Measurements from ENCODE around the gene IL1B.

IL1B gene

GRCh38 chr2:112829101-112829960, 7.2 kb downstream of the IL1B start:
- Histone ChIP-seq H3K79me2 (ENCODE audit: control insufficient read depth, insufficient read depth, low read length, unreplicated experiment) (no peaks in the 10 kb centered on the region), H3K27ac (ENCODE audit: low read depth, low read length) (no peak overlapping the region), H3K36me3 (ENCODE audit: insufficient read depth, low read length) (peaks cover 11% of the 10 kb centered on the region; the same call in 1 of the 2 replicates), H3K4me1 (ENCODE audit: control insufficient read depth, insufficient read depth, low read length, unreplicated experiment) (peaks cover 24% of the 10 kb centered on the region), H3K27me3 (ENCODE audit: insufficient read depth, low read length) (no peaks in the 10 kb centered on the region), H3K4me3 (ENCODE audit: low read depth, low read length) (no peak overlapping the region), H2AFZ (ENCODE audit: low read length, unreplicated experiment) (no peak overlapping the region)

- Histone ChIP-seq H3K4me1 (ENCODE audit: control insufficient read depth, insufficient read depth, low read length, unreplicated experiment) (peaks cover 24% of the 10 kb centered on the region), H3K79me2 (ENCODE audit: control insufficient read depth, insufficient read depth, low read length, unreplicated experiment) (no peaks in the 10 kb centered on the region), H3K27me3 (ENCODE audit: insufficient read depth, low read length) (no peaks in the 10 kb centered on the region), H3K36me3 (ENCODE audit: insufficient read depth, low read length) (peaks cover 11% of the 10 kb centered on the region; the same call in 1 of the 2 replicates), H3K4me3 (ENCODE audit: low read depth, low read length) (no peak overlapping the region), H3K27ac (ENCODE audit: low read depth, low read length) (no peak overlapping the region), H2AFZ (ENCODE audit: low read length, unreplicated experiment) (no peak overlapping the region)
Observed at GRCh38 chr2:112828251-112828691, 8.3 kb downstream of the IL1B start.

DNA sequence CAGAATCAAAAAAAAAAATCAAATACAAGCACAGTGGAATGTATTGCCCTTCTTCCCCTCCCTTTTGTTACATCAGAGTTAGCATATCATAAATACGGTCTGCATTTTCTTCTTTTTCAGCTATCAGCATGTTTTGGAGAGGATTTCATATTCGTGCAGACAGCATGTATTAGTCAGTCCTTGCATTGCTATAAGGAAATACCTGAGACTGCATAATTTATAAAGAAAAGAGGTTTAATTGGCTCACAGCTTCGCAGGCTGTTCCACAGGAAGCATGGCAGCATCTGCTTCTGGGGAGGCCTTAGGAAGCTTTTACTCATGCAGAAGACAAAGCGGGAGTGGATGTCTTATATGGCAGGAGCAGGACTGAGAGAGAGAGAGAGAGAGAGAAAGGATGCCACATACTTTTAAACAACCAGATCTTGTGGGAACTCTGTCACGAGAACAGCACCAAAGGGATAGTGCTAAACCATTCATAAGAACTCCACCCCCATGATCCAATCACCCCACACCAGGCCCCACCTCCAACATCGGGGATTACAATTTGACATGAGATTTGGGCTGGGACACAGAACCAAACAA, 8.9 kb downstream of the IL1B start:
- H3K4me1 ChIP-seq (ENCODE audit: control insufficient read depth, insufficient read depth, low read length, unreplicated experiment): peaks cover 23% of the 10 kb centered on the region
- H2AFZ ChIP-seq (ENCODE audit: low read length, unreplicated experiment): no peak overlapping the region
- peaks cover 9% of the 10 kb centered on the region; the same call in 1 of the 2 replicates for H3K36me3 ChIP-seq (ENCODE audit: insufficient read depth, low read length)
- no peaks in the 10 kb centered on the region for H3K79me2 ChIP-seq (ENCODE audit: control insufficient read depth, insufficient read depth, low read length, unreplicated experiment)
- no peak overlapping the region for H3K27ac ChIP-seq (ENCODE audit: low read depth, low read length)
- no peaks in the 10 kb centered on the region for H3K27me3 ChIP-seq (ENCODE audit: insufficient read depth, low read length)
- H3K4me3 ChIP-seq (ENCODE audit: low read depth, low read length): no peak overlapping the region

DNA sequence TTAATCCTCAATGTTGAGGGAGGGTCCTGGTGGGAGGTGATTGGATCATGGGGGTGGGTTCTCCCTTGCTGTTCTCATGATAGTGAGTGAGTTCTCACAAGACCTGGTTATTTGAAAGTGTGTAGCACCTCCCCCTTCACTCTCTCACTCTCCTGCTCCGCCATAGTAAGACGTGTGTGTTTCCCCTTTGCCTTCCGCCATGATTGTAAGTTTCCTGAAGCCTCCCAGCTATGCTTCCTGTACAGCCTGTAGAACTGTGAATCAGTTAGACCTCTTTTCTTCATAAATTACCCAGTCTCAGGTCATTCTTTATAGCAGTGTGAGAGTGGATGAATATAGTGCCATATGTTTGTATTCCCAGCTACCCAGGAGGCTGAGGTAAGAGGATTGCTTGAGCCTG, 9.6 kb downstream of the IL1B start:
- Histone ChIP-seq H2AFZ (ENCODE audit: low read length, unreplicated experiment) (no peak overlapping the region), H3K36me3 (ENCODE audit: insufficient read depth, low read length) (peaks cover 4% of the 10 kb centered on the region; the same call in 1 of the 2 replicates), H3K79me2 (ENCODE audit: control insufficient read depth, insufficient read depth, low read length, unreplicated experiment) (no peaks in the 10 kb centered on the region), H3K4me3 (ENCODE audit: low read depth, low read length) (no peak overlapping the region), H3K4me1 (ENCODE audit: control insufficient read depth, insufficient read depth, low read length, unreplicated experiment) (peaks cover 23% of the 10 kb centered on the region), H3K27me3 (ENCODE audit: insufficient read depth, low read length) (no peaks in the 10 kb centered on the region), H3K27ac (ENCODE audit: low read depth, low read length) (no peak overlapping the region)

GRCh38 chr2:112825706-112826105, 10.9 kb downstream of the IL1B start:
- Histone ChIP-seq H3K4me3 (ENCODE audit: low read depth, low read length) (no peak overlapping the region), H3K4me1 (ENCODE audit: control insufficient read depth, insufficient read depth, low read length, unreplicated experiment) (peaks cover 23% of the 10 kb centered on the region), H3K79me2 (ENCODE audit: control insufficient read depth, insufficient read depth, low read length, unreplicated experiment) (no peaks in the 10 kb centered on the region), H2AFZ (ENCODE audit: low read length, unreplicated experiment) (no peak overlapping the region), H3K27me3 (ENCODE audit: insufficient read depth, low read length) (no peaks in the 10 kb centered on the region), H3K27ac (ENCODE audit: low read depth, low read length) (no peak overlapping the region), H3K36me3 (ENCODE audit: insufficient read depth, low read length) (no peaks in the 10 kb centered on the region)

DNA sequence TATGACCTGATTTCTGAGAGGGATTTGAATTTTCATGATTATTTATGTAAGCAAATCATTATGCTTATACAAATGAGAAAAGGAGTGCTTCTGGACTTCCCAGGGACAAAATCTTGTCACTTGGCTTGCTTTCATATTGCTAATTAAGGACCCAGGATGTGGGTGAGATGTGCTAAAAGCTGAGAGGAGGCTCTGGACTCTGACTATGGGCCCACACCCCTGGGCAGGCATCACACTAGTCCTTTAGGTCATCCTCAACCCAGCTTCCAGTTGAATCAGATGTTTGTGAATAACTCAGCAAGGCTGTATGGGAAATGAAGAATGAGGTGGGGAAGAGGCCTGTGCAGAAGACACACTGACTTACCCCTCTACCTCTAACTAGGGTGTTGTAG, 11.9 kb downstream of the IL1B start:
- H3K4me1 ChIP-seq (ENCODE audit: control insufficient read depth, insufficient read depth, low read length, unreplicated experiment): peaks cover 23% of the 10 kb centered on the region
- no peaks in the 10 kb centered on the region for H3K79me2 ChIP-seq (ENCODE audit: control insufficient read depth, insufficient read depth, low read length, unreplicated experiment)
- H2AFZ ChIP-seq (ENCODE audit: low read length, unreplicated experiment): no peak overlapping the region
- no peaks in the 10 kb centered on the region for H3K36me3 ChIP-seq (ENCODE audit: insufficient read depth, low read length)
- no peak overlapping the region for H3K4me3 ChIP-seq (ENCODE audit: low read depth, low read length)
- no peaks in the 10 kb centered on the region for H3K27me3 ChIP-seq (ENCODE audit: insufficient read depth, low read length)
- H3K27ac ChIP-seq (ENCODE audit: low read depth, low read length): peak overlapping the region; percentile 43

DNA sequence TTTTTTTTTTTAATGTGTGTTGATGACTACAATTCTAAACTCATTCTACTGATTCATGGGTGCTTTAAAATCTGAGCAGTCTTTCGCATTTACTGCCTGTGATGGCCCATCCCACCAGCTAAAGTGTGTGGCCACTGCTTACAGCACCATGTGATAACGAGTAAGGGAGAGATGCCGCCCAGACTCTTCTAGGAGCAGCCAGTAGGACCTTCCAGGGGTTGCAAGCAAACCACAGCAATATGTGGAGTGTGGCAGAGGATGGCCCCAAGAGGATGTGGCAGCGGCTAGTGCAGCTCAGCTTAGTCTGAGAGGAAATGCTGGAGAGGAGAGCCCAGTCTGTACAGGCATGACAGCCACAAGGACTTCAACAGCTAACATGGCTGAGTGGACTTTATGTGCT, 14.9 kb downstream of the IL1B start:
- Histone ChIP-seq H3K79me2 (ENCODE audit: control insufficient read depth, insufficient read depth, low read length, unreplicated experiment) (no peaks in the 10 kb centered on the region), H3K27ac (ENCODE audit: low read depth, low read length) (no peak overlapping the region), H3K4me1 (ENCODE audit: control insufficient read depth, insufficient read depth, low read length, unreplicated experiment) (peaks cover 30% of the 10 kb centered on the region)

DNA sequence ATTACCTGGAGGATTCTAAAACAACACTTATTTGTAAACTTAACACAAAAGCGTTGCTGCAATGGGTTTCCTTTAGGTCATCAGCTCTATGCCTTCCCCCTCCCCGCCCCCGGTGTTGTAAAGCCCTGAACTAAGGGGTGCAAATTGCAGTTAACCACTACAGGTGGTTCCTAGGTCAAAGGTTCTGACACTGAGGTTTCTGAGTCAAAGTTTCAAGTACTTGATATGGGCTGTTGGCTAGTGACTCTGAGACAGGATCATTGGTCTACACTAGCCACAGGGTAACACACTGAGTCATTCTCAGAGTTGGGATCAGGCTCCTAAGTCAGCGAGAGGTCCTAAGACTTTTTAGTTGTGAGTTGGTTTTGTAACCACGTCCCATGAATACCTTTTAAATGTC, 15.4 kb downstream of the IL1B start:
- Histone ChIP-seq H3K27me3 (ENCODE audit: insufficient read depth, low read length) (no peaks in the 10 kb centered on the region), H3K4me1 (ENCODE audit: control insufficient read depth, insufficient read depth, low read length, unreplicated experiment) (peaks cover 30% of the 10 kb centered on the region), H3K36me3 (ENCODE audit: insufficient read depth, low read length) (no peaks in the 10 kb centered on the region), H2AFZ (ENCODE audit: low read length, unreplicated experiment) (no peak overlapping the region), H3K4me3 (ENCODE audit: low read depth, low read length) (no peak overlapping the region), H3K27ac (ENCODE audit: low read depth, low read length) (no peak overlapping the region), H3K79me2 (ENCODE audit: control insufficient read depth, insufficient read depth, low read length, unreplicated experiment) (no peaks in the 10 kb centered on the region)

More for the DNA sequence above, 14.9 kb downstream of the IL1B start:
- H3K36me3 ChIP-seq (ENCODE audit: insufficient read depth, low read length): no peaks in the 10 kb centered on the region
- H3K4me3 ChIP-seq (ENCODE audit: low read depth, low read length): no peak overlapping the region
- no peak overlapping the region for H2AFZ ChIP-seq (ENCODE audit: low read length, unreplicated experiment)
- no peaks in the 10 kb centered on the region for H3K27me3 ChIP-seq (ENCODE audit: insufficient read depth, low read length)

GRCh38 chr2:112820343-112820742, 16.2 kb downstream of the IL1B start:
- H3K4me1 ChIP-seq (ENCODE audit: control insufficient read depth, insufficient read depth, low read length, unreplicated experiment): peaks cover 24% of the 10 kb centered on the region
- no peak overlapping the region for H3K4me3 ChIP-seq (ENCODE audit: low read depth, low read length)
- no peak overlapping the region for H2AFZ ChIP-seq (ENCODE audit: low read length, unreplicated experiment)
- no peak overlapping the region for H3K27ac ChIP-seq (ENCODE audit: low read depth, low read length)
- H3K27me3 ChIP-seq (ENCODE audit: insufficient read depth, low read length): no peaks in the 10 kb centered on the region
- no peaks in the 10 kb centered on the region for H3K79me2 ChIP-seq (ENCODE audit: control insufficient read depth, insufficient read depth, low read length, unreplicated experiment)
- H3K36me3 ChIP-seq (ENCODE audit: insufficient read depth, low read length): no peaks in the 10 kb centered on the region

DNA sequence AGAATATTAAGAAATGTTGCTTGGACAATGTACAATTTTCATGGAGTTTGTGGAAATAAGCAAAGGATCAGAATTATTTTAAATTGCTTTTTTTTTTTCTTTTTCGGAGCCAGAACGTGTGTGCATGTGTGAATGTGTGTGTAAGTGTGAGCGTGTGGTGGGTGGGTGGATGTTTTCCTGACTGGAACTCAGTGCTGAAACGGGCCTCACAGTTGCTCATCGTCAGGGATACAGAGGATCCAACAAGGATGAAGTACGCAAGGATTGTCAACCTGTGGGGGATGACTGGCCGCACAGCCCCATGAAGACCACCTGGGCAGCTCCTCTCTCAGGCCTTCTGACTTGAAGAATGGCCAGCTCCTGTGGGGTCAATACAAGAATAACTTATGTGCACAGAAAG, 17.5 kb downstream of the IL1B start:
- H3K27ac ChIP-seq (ENCODE audit: low read depth, low read length): no peak overlapping the region
- no peaks in the 10 kb centered on the region for H3K27me3 ChIP-seq (ENCODE audit: insufficient read depth, low read length)
- peaks cover 15% of the 10 kb centered on the region for H3K4me1 ChIP-seq (ENCODE audit: control insufficient read depth, insufficient read depth, low read length, unreplicated experiment)
- H3K4me3 ChIP-seq (ENCODE audit: low read depth, low read length): no peak overlapping the region
- H3K79me2 ChIP-seq (ENCODE audit: control insufficient read depth, insufficient read depth, low read length, unreplicated experiment): no peaks in the 10 kb centered on the region
- no peaks in the 10 kb centered on the region for H3K36me3 ChIP-seq (ENCODE audit: insufficient read depth, low read length)
- H2AFZ ChIP-seq (ENCODE audit: low read length, unreplicated experiment): no peak overlapping the region

Data from ACC112 (cell line).